Tibial nerve (tissue), 4 donors: ENCODE measurements around the gene GPR27. TPM values are rescaled to one million over a fixed set of nuclear protein-coding genes. Genes with fewer than 3 reads are reported as not detected.

Source experiments
- DNase-seq, 2 donors: peaks; one replicate each; pipeline ENCODE4 v3.0.0-alpha.2; 2019; ENCODE audit warnings: low spot score in 2 of 2
- H3K27ac ChIP-seq, 4 donors: fragments of 200-600 bp; sonication (generic) in 3 of 4; one replicate each; pipeline ENCODE4 v1.5.1; 2017 to 2019; ENCODE audit warnings: mild to moderate bottlenecking in 1 of 4
- H3K27me3 ChIP-seq, 2 donors: fragments of 200-600 bp; sonication (generic) in 1 of 2; one replicate each; pipeline versions ENCODE4 v1.5.1 to v1.6.0; 2017 to 2019
- H3K36me3 ChIP-seq, 3 donors: fragments of 200-600 bp; sonication (generic); one replicate each; pipeline ENCODE4 v1.5.1; 2018 to 2019
- H3K4me1 ChIP-seq, 4 donors: fragments of 200-600 bp; sonication (generic) in 3 of 4; one replicate each; pipeline ENCODE4 v1.5.1; 2017 to 2019
- H3K4me3 ChIP-seq, 4 donors: fragments of 200-600 bp; sonication (generic) in 3 of 4; one replicate each; pipeline ENCODE4 v1.5.1; 2017 to 2019; ENCODE audit warnings: mild to moderate bottlenecking in 1 of 4, moderate library complexity in 1 of 4
- H3K9me3 ChIP-seq, 4 donors: fragments of 200-600 bp; sonication (generic) in 3 of 4; one replicate each; pipeline ENCODE4 v1.5.1; 2017 to 2019
- EP300 ChIP-seq, 2 donors: sonication (generic); formaldehyde crosslinking; IDR thresholded peaks; one replicate each; pipeline ENCODE4 v1.6.1; 2017; ENCODE audit warnings: antibody characterized with exemption in 2 of 2, mild to moderate bottlenecking in 1 of 2
- POLR2A ChIP-seq, 2 donors: fragments of 450-650 bp; IDR thresholded peaks; one replicate each; pipeline ENCODE4 v1.6.1; 2017; ENCODE audit warnings: antibody characterized with exemption in 2 of 2, mild to moderate bottlenecking in 2 of 2, moderate library complexity in 2 of 2
- WGBS, 2 donors: methylation state at CpG; one replicate each; pipeline ENCODE4 v1.1.5; 2018; 5-methylcytosine and 5-hydroxymethylcytosine counted together
- total RNA-seq, 4 donors: library from RNA; depleted of rRNA; stranded (reverse); fragments of >200 nt; gene quantifications; one replicate each; pipeline ENCODE4 v1.1.0, GENCODE V29; 2016
- TF ChIP-seq, protein P1 (sequence below), 5 experiments: fragments of 200-600 bp in 3 of 5; fragments of 450-650 bp in 2 of 5; sonication (generic) in 3 of 5; IDR thresholded peaks; one replicate each; pipeline ENCODE4 v1.5.1; 2016 to 2019; ENCODE audit warnings: antibody characterized with exemption in 5 of 5, mild to moderate bottlenecking in 3 of 5, moderate library complexity in 2 of 5

The GPR27 gene
- total RNA-seq, 4 donors from 2014 or later: 2.9 to 6.9 (median 4.0) TPM

DNA sequence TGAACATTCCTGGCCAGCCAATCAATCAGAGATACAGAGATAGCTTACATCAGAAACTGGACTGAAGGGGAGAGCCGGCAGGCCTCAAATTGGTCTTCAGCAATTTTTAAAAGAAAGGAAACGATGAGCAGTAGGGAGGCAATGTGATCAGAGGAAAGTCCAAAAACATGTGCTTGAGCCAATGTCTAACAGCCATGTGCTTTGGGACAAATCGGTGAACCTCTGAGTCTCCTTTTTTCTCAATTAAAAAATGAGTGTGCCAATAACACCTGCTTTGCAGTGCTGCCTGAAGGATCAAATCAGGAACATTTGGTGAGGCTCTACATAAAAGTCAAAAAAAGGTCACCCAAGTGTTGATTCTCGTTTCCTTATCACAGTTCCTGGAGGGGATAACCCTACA is 21.0 kb upstream of the GPR27 start:
- H3K27ac ChIP-seq: no peak overlapping the region
- no peaks in the 10 kb centered on the region for H3K27me3 ChIP-seq
- 87 to 91% methylated on average over 4 of the region's 4 CpGs for WGBS, 2 donors
- DNase-seq: no peak
- H3K9me3 ChIP-seq: no peaks in the 10 kb centered on the region
- no peak overlapping the region for H3K4me3 ChIP-seq
- H3K4me1 ChIP-seq: no peaks in the 10 kb centered on the region
- TF ChIP-seq, protein P1, sequence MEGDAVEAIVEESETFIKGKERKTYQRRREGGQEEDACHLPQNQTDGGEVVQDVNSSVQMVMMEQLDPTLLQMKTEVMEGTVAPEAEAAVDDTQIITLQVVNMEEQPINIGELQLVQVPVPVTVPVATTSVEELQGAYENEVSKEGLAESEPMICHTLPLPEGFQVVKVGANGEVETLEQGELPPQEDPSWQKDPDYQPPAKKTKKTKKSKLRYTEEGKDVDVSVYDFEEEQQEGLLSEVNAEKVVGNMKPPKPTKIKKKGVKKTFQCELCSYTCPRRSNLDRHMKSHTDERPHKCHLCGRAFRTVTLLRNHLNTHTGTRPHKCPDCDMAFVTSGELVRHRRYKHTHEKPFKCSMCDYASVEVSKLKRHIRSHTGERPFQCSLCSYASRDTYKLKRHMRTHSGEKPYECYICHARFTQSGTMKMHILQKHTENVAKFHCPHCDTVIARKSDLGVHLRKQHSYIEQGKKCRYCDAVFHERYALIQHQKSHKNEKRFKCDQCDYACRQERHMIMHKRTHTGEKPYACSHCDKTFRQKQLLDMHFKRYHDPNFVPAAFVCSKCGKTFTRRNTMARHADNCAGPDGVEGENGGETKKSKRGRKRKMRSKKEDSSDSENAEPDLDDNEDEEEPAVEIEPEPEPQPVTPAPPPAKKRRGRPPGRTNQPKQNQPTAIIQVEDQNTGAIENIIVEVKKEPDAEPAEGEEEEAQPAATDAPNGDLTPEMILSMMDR (IDR thresholded peaks at IDR 0.05): no peak
- TF ChIP-seq POLR2A (IDR thresholded peaks at IDR 0.05) (no peak), EP300 (IDR thresholded peaks at IDR 0.05) (no peak)
- no peaks in the 10 kb centered on the region for H3K36me3 ChIP-seq

DNA sequence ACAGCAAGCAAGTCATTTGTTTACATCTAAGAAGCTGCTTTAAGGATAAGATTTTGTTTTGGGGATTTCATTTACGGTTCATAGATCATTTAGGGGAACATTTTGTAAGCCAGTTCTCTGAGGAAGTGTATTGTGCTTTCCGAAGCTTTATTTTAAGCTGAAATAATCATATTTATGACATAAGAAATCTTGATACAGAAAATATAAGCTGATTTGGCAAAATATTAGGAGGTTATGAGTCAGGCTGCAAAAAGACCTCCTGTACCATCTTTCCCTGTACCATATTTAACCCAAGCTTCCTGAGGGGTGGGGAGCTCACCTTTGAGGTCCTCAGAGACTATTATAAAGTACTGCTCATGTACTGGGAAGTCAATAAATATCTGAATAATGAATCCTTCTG is 20.3 kb upstream of the GPR27 start:
- no peaks in the 10 kb centered on the region for H3K4me1 ChIP-seq
- no peaks in the 10 kb centered on the region for H3K36me3 ChIP-seq
- H3K27ac ChIP-seq: no peak overlapping the region
- no peaks in the 10 kb centered on the region for H3K27me3 ChIP-seq
- no peak overlapping the region for H3K4me3 ChIP-seq
- no peak for DNase-seq
- peaks cover 0 to 3% (median 0%) of the 10 kb centered on the region in 4 donors for H3K9me3 ChIP-seq
- 91 to 94% methylated on average over 2 of the region's 2 CpGs for WGBS, 2 donors
- TF ChIP-seq EP300 (IDR thresholded peaks at IDR 0.05): no peak
- no peak for TF ChIP-seq POLR2A (IDR thresholded peaks at IDR 0.05)
- TF ChIP-seq, protein P1 (IDR thresholded peaks at IDR 0.05): no peak

DNA sequence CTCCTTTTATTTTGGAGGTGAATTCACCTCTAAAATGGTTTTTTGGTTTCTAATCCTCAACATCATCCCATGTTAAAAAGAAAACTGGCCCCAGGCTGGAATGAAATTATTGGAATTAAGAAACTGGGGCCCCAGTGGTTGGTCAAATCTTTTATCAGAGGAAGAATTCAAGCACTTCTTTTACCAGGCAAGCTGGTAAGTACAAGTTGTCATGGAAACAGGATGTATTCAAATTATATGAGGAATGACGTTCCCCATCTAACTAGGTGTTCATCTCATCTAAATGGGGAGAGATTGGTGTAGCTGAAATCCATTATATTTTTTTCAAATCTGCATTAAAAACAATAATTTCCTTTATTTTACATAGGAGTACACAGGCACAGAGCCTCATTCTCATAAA is 18.8 kb upstream of the GPR27 start:
- H3K4me3 ChIP-seq: no peak overlapping the region
- TF ChIP-seq EP300 (IDR thresholded peaks at IDR 0.05) (no peak), POLR2A (IDR thresholded peaks at IDR 0.05) (no peak)
- TF ChIP-seq, protein P1 (IDR thresholded peaks at IDR 0.05): no peak
- H3K27me3 ChIP-seq: no peaks in the 10 kb centered on the region
- no peaks in the 10 kb centered on the region for H3K4me1 ChIP-seq
- peaks cover 0 to 3% (median 0%) of the 10 kb centered on the region in 4 donors for H3K9me3 ChIP-seq
- H3K27ac ChIP-seq: no peak overlapping the region
- WGBS, 2 donors: 67 to 75% methylated on average over 1 of the region's 1 CpG
- no peaks in the 10 kb centered on the region for H3K36me3 ChIP-seq
- DNase-seq: no peak

- Histone ChIP-seq H3K27ac (no peak overlapping the region), H3K4me3 (no peak overlapping the region), H3K36me3 (no peaks in the 10 kb centered on the region), H3K27me3 (no peaks in the 10 kb centered on the region), H3K9me3 (peaks cover 0 to 40% (median 12%) of the 10 kb centered on the region in 4 donors), H3K4me1 (no peaks in the 10 kb centered on the region)
- TF ChIP-seq EP300 (IDR thresholded peaks at IDR 0.05): no peak
- TF ChIP-seq, protein P1 (IDR thresholded peaks at IDR 0.05): no peak
- no peak for TF ChIP-seq POLR2A (IDR thresholded peaks at IDR 0.05)
- WGBS, 2 donors: 98% methylated on average over 1 of the region's 1 CpG
- DNase-seq: no peak
Measured at GRCh38 chr3:71742621-71743020, 11.0 kb upstream of the GPR27 start.

DNA sequence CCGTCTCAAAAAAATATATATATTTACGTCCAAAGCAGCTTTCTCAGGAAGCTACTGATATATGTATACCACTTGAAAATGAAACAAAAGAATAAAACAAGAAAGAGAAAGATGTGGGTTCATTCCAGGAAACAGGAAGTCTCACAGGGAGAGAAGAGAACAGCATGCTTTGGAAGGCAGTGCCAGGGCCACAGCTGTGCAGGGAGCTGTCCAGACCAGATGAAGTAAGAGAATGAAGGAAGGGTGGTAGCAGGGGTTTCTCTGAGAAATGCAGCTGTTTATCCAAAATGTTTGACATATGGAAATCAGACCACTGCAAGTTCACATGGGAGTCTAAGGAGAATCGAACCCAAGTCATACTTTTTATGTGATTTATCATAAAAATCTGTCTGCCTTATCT is 8.9 kb upstream of the GPR27 start:
- no peaks in the 10 kb centered on the region for H3K36me3 ChIP-seq
- H3K27me3 ChIP-seq: no peaks in the 10 kb centered on the region
- WGBS, 2 donors: 86 to 92% methylated on average over 3 of the region's 3 CpGs
- no peak for TF ChIP-seq EP300 (IDR thresholded peaks at IDR 0.05)
- TF ChIP-seq, protein P1 (IDR thresholded peaks at IDR 0.05): no peak
- no peak for TF ChIP-seq POLR2A (IDR thresholded peaks at IDR 0.05)
- no peak overlapping the region for H3K27ac ChIP-seq
- H3K4me3 ChIP-seq: no peak overlapping the region
- H3K9me3 ChIP-seq: peaks cover 0 to 37% (median 12%) of the 10 kb centered on the region in 4 donors
- H3K4me1 ChIP-seq: no peaks in the 10 kb centered on the region
- DNase-seq: no peak
